ENCODE results near the gene ZDHHC7. TPM values are rescaled to one million over a fixed set of nuclear protein-coding genes. Genes with fewer than 3 reads are reported as not detected.

Gene ZDHHC7
- total RNA-seq, 2 experiments from 2014 or later = 22.5 to 24.3 TPM

- TF ChIP-seq EZH2phosphoT487 (IDR thresholded peaks at IDR 0.05; ENCODE audit: borderline replicate concordance, low read depth, low read length) (no peak), CTCF (conservative IDR thresholded peaks at IDR 0.05; ENCODE audit: low read length) (no peak)
- H3K27ac ChIP-seq (ENCODE audit: low read depth, low read length, poor library complexity, severe bottlenecking) = no peak overlapping the region
- intact Hi-C loops (cut with micrococcal nuclease; ENCODE audit: unreplicated experiment) = no loop called here
- no peak overlapping the region for H3K4me2 ChIP-seq (ENCODE audit: low read length)
- BruUV-seq (replicated peaks) = no TSS peak
- H3K79me2 ChIP-seq (ENCODE audit: insufficient read depth, low read depth, low read length) = no peaks in the 10 kb centered on the region
- no peaks in the 10 kb centered on the region for H3K36me3 ChIP-seq (ENCODE audit: insufficient read depth, low read length)
- no peaks in the 10 kb centered on the region for H3K9me2 ChIP-seq (ENCODE audit: insufficient read depth, low read length)
- H3K9me3 ChIP-seq (ENCODE audit: low read length) = no peaks in the 10 kb centered on the region
- H3K4me3 ChIP-seq (ENCODE audit: low read depth, low read length, poor library complexity, severe bottlenecking) = no peak overlapping the region
- CTCF ChIA-PET (ENCODE audit: unreplicated experiment) = no interaction called here
- no peak for DNase-seq (ENCODE audit: low spot score)
- POLR2A ChIA-PET = no interaction called here
- no peak overlapping the region for H2AFZ ChIP-seq (ENCODE audit: low read length)
- no peaks in the 10 kb centered on the region for H4K20me1 ChIP-seq (ENCODE audit: insufficient read depth, low read length)
- no peaks in the 10 kb centered on the region for H3K4me1 ChIP-seq (ENCODE audit: insufficient read depth, low read length, poor library complexity, severe bottlenecking)
Observed at GRCh38 chr16:84957192-84957591, 54.1 kb downstream of the ZDHHC7 start.

GRCh38 chr16:84955427-84955826 is 55.9 kb downstream of the ZDHHC7 start:
- ChIA-PET CTCF (ENCODE audit: unreplicated experiment) (no interaction called here), POLR2A (no interaction called here)
- no peaks in the 10 kb centered on the region for H3K9me3 ChIP-seq (ENCODE audit: low read length)
- H3K79me2 ChIP-seq (ENCODE audit: insufficient read depth, low read depth, low read length) = no peaks in the 10 kb centered on the region
- no peak overlapping the region for H2AFZ ChIP-seq (ENCODE audit: low read length)
- no peak overlapping the region for H3K27ac ChIP-seq (ENCODE audit: low read depth, low read length, poor library complexity, severe bottlenecking)
- H3K9me2 ChIP-seq (ENCODE audit: insufficient read depth, low read length) = no peaks in the 10 kb centered on the region
- no peaks in the 10 kb centered on the region for H3K4me1 ChIP-seq (ENCODE audit: insufficient read depth, low read length, poor library complexity, severe bottlenecking)
- BruUV-seq (replicated peaks) = no TSS peak
- H3K4me2 ChIP-seq (ENCODE audit: low read length) = no peak overlapping the region
- TF ChIP-seq CTCF (conservative IDR thresholded peaks at IDR 0.05; ENCODE audit: low read length) (no peak), EZH2phosphoT487 (IDR thresholded peaks at IDR 0.05; ENCODE audit: borderline replicate concordance, low read depth, low read length) (no peak)
- H4K20me1 ChIP-seq (ENCODE audit: insufficient read depth, low read length) = no peaks in the 10 kb centered on the region
- DNase-seq (ENCODE audit: low spot score) = no peak
- H3K36me3 ChIP-seq (ENCODE audit: insufficient read depth, low read length) = no peaks in the 10 kb centered on the region
- no peak overlapping the region for H3K4me3 ChIP-seq (ENCODE audit: low read depth, low read length, poor library complexity, severe bottlenecking)
- intact Hi-C loops (cut with micrococcal nuclease; ENCODE audit: unreplicated experiment) = no loop called here

GRCh38 chr16:84953190-84953746 is 58.1 kb downstream of the ZDHHC7 start:
- intact Hi-C loops (cut with micrococcal nuclease; ENCODE audit: unreplicated experiment) = loop anchor here (5.0 kb wide), 2 partner anchors 81 to 331 kb away; no protein-coding TSS in a partner anchor
- no peak overlapping the region for H3K4me2 ChIP-seq (ENCODE audit: low read length)
- BruUV-seq (replicated peaks) = no TSS peak
- no peaks in the 10 kb centered on the region for H3K79me2 ChIP-seq (ENCODE audit: insufficient read depth, low read depth, low read length)
- H3K9me3 ChIP-seq (ENCODE audit: low read length) = no peaks in the 10 kb centered on the region
- ChIA-PET CTCF (ENCODE audit: unreplicated experiment) (interaction anchor here (0.7 kb wide), 1 partner anchor 28 kb away, joined by 4 read pairs; no protein-coding TSS in a partner anchor), POLR2A (interaction anchor here (0.8 kb wide), 1 partner anchor 203 kb away, joined by 3 read pairs; no protein-coding TSS in a partner anchor)
- TF ChIP-seq EZH2phosphoT487 (IDR thresholded peaks at IDR 0.05; ENCODE audit: borderline replicate concordance, low read depth, low read length) (no peak), CTCF (conservative IDR thresholded peaks at IDR 0.05; ENCODE audit: low read length) (no peak)
- DNase-seq (ENCODE audit: low spot score) = no peak
- no peak overlapping the region for H3K27ac ChIP-seq (ENCODE audit: low read depth, low read length, poor library complexity, severe bottlenecking)
- H3K36me3 ChIP-seq (ENCODE audit: insufficient read depth, low read length) = no peaks in the 10 kb centered on the region
- H3K9me2 ChIP-seq (ENCODE audit: insufficient read depth, low read length) = no peaks in the 10 kb centered on the region
- H3K4me3 ChIP-seq (ENCODE audit: low read depth, low read length, poor library complexity, severe bottlenecking) = no peak overlapping the region
- H2AFZ ChIP-seq (ENCODE audit: low read length) = no peak overlapping the region
- no peaks in the 10 kb centered on the region for H3K4me1 ChIP-seq (ENCODE audit: insufficient read depth, low read length, poor library complexity, severe bottlenecking)
- no peaks in the 10 kb centered on the region for H4K20me1 ChIP-seq (ENCODE audit: insufficient read depth, low read length)
